Ishikawa (cell line): ENCODE measurements around the gene HBM.

Experiments
- CEBPB ChIP-seq: IDR thresholded peaks from 2 replicates; pipeline ENCODE4 v1.6.1; 2012
- EGR1 ChIP-seq: IDR thresholded peaks from 2 replicates; pipeline ENCODE4 v1.6.1; 2012
- EP300 ChIP-seq: IDR thresholded peaks from 2 replicates; pipeline ENCODE4 v1.6.1; 2012; ENCODE audit warnings: borderline replicate concordance
- RAD21 ChIP-seq: IDR thresholded peaks from 2 replicates; pipeline ENCODE4 v1.6.1; 2012; ENCODE audit warnings: low read depth
- TCF12 ChIP-seq: IDR thresholded peaks from 2 replicates; pipeline ENCODE4 v1.6.1; 2012; ENCODE audit warnings: low read depth
- YY1 ChIP-seq: IDR thresholded peaks from 2 replicates; pipeline ENCODE4 v1.6.1; 2012; ENCODE audit warnings: low read depth
- TF ChIP-seq, protein P1 (sequence below): IDR thresholded peaks from 2 replicates; pipeline ENCODE4 v1.6.1; 2012; ENCODE audit warnings: low read depth, mild to moderate bottlenecking

DNA sequence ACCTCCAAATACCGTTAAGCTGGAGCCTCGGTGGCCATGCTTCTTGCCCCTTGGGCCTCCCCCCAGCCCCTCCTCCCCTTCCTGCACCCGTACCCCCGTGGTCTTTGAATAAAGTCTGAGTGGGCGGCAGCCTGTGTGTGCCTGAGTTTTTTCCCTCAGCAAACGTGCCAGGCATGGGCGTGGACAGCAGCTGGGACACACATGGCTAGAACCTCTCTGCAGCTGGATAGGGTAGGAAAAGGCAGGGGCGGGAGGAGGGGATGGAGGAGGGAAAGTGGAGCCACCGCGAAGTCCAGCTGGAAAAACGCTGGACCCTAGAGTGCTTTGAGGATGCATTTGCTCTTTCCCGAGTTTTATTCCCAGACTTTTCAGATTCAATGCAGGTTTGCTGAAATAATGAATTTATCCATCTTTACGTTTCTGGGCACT lies 11.6 kb downstream of the HBM start:
- TF ChIP-seq, protein P1, sequence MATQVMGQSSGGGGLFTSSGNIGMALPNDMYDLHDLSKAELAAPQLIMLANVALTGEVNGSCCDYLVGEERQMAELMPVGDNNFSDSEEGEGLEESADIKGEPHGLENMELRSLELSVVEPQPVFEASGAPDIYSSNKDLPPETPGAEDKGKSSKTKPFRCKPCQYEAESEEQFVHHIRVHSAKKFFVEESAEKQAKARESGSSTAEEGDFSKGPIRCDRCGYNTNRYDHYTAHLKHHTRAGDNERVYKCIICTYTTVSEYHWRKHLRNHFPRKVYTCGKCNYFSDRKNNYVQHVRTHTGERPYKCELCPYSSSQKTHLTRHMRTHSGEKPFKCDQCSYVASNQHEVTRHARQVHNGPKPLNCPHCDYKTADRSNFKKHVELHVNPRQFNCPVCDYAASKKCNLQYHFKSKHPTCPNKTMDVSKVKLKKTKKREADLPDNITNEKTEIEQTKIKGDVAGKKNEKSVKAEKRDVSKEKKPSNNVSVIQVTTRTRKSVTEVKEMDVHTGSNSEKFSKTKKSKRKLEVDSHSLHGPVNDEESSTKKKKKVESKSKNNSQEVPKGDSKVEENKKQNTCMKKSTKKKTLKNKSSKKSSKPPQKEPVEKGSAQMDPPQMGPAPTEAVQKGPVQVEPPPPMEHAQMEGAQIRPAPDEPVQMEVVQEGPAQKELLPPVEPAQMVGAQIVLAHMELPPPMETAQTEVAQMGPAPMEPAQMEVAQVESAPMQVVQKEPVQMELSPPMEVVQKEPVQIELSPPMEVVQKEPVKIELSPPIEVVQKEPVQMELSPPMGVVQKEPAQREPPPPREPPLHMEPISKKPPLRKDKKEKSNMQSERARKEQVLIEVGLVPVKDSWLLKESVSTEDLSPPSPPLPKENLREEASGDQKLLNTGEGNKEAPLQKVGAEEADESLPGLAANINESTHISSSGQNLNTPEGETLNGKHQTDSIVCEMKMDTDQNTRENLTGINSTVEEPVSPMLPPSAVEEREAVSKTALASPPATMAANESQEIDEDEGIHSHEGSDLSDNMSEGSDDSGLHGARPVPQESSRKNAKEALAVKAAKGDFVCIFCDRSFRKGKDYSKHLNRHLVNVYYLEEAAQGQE: no peak
- no peak for TF ChIP-seq EGR1
- TF ChIP-seq CEBPB: no peak
- TF ChIP-seq EP300: no peak
- no peak for TF ChIP-seq YY1
- no peak for TF ChIP-seq TCF12
- TF ChIP-seq RAD21: no peak
